H9 (cell line): ENCODE results near the gene PIGM. TPM values are rescaled to one million over a fixed set of nuclear protein-coding genes. Genes with fewer than 3 reads are reported as not detected.

Experiments used
- DNase-seq: peaks from one replicate; pipeline ENCODE4 v3.0.0-alpha.2; 2017
- H2AFZ ChIP-seq: one replicate; pipeline ENCODE4 v1.6.1; 2013; ENCODE audit warnings: mild to moderate bottlenecking, low read length, control low read depth, moderate library complexity
- H2AK5ac ChIP-seq: 2 replicates; pipeline ENCODE4 v1.6.1; 2013; ENCODE audit warnings: low read length, control low read depth, mixed read lengths; ENCODE audit not compliant: insufficient read length
- H2BK120ac ChIP-seq: one replicate; pipeline ENCODE4 v1.6.1; 2013; ENCODE audit warnings: low read depth, mild to moderate bottlenecking, low read length, control low read depth, inconsistent platforms; ENCODE audit not compliant: poor library complexity, severe bottlenecking
- H2BK12ac ChIP-seq: 2 replicates; pipeline ENCODE4 v1.6.1; 2013; ENCODE audit warnings: low read length, control low read depth, mixed read lengths, low read depth; ENCODE audit not compliant: insufficient read length
- H2BK15ac ChIP-seq: 2 replicates; pipeline ENCODE4 v1.6.1; 2013; ENCODE audit warnings: low read depth, low read length, control low read depth
- H2BK20ac ChIP-seq: one replicate; pipeline ENCODE4 v1.6.1; 2013; ENCODE audit warnings: low read depth, mild to moderate bottlenecking, low read length, control low read depth, inconsistent platforms; ENCODE audit not compliant: poor library complexity, severe bottlenecking
- H2BK5ac ChIP-seq: 2 replicates; pipeline ENCODE4 v1.6.1; 2013; ENCODE audit warnings: low read length, control low read depth, mixed read lengths; ENCODE audit not compliant: insufficient read length
- H3K14ac ChIP-seq: 2 replicates; pipeline ENCODE4 v1.6.1; 2013; ENCODE audit warnings: low read length, control low read depth; ENCODE audit not compliant: insufficient read depth
- H3K18ac ChIP-seq: 2 replicates; pipeline ENCODE4 v1.6.1; 2013; ENCODE audit warnings: low read depth, mild to moderate bottlenecking, mixed read lengths, low read length, control low read depth; ENCODE audit not compliant: insufficient read length
- H3K23ac ChIP-seq: 2 replicates; pipeline ENCODE4 v1.6.1; 2013; ENCODE audit warnings: low read length, control low read depth, mixed read lengths, low read depth; ENCODE audit not compliant: insufficient read length
- H3K23me2 ChIP-seq: 2 replicates; pipeline ENCODE4 v1.6.1; 2013; ENCODE audit warnings: low read depth, mild to moderate bottlenecking, mixed read lengths, low read length, control low read depth; ENCODE audit not compliant: insufficient read length, poor library complexity, severe bottlenecking
- H3K27ac ChIP-seq: 2 replicates; pipeline ENCODE4 v1.5.1; 2013; ENCODE audit warnings: low read length, control low read depth, mixed read lengths, low read depth; ENCODE audit not compliant: insufficient read length
- H3K27me3 ChIP-seq: 2 replicates; pipeline ENCODE4 v1.6.1; 2013; ENCODE audit warnings: low read length, control low read depth, inconsistent platforms; ENCODE audit not compliant: insufficient read depth
- H3K4ac ChIP-seq: 2 replicates; pipeline ENCODE4 v1.6.1; 2013; ENCODE audit warnings: low read depth, mild to moderate bottlenecking, control low read depth, inconsistent platforms, low read length, moderate library complexity
- H3K4me1 ChIP-seq: 2 replicates; pipeline ENCODE4 v1.6.1; 2013; ENCODE audit warnings: low read length, control low read depth, inconsistent platforms; ENCODE audit not compliant: insufficient read depth
- H3K4me2 ChIP-seq: 2 replicates; pipeline ENCODE4 v1.6.1; 2013; ENCODE audit warnings: low read length, control low read depth, mixed read lengths; ENCODE audit not compliant: insufficient read length, insufficient read depth
- H3K56ac ChIP-seq: 2 replicates; pipeline ENCODE4 v1.6.1; 2013; ENCODE audit warnings: low read depth, mild to moderate bottlenecking, mixed read lengths, low read length, control low read depth; ENCODE audit not compliant: insufficient read length
- H3K79me1 ChIP-seq: 2 replicates; pipeline ENCODE4 v1.6.1; 2013; ENCODE audit warnings: low read depth, mild to moderate bottlenecking, moderate library complexity, low read length, control low read depth, inconsistent platforms; ENCODE audit not compliant: insufficient read depth, poor library complexity, severe bottlenecking
- H3K79me2 ChIP-seq: 2 replicates; pipeline ENCODE4 v1.6.1; 2013; ENCODE audit warnings: low read length, control low read depth, inconsistent platforms; ENCODE audit not compliant: insufficient read depth
- H3K9ac ChIP-seq: 2 replicates; pipeline ENCODE4 v1.6.1; 2013; ENCODE audit warnings: low read length, control low read depth, mixed read lengths; ENCODE audit not compliant: insufficient read length; ENCODE audit errors: extremely low read depth
- H3K9me3 ChIP-seq: one replicate; pipeline ENCODE4 v1.6.1; 2013; ENCODE audit warnings: low read depth, low read length, inconsistent platforms; ENCODE audit not compliant: control insufficient read depth
- H3T11ph ChIP-seq: one replicate; pipeline ENCODE4 v1.6.1; 2013; ENCODE audit warnings: mild to moderate bottlenecking, low read length, control low read depth, inconsistent platforms
- H4K20me1 ChIP-seq: one replicate; pipeline ENCODE4 v1.6.1; 2013; ENCODE audit not compliant: control insufficient read depth, insufficient read length, insufficient read depth
- H4K5ac ChIP-seq: 2 replicates; pipeline ENCODE4 v1.6.1; 2013; ENCODE audit warnings: low read depth, mild to moderate bottlenecking, mixed read lengths, low read length, control low read depth; ENCODE audit not compliant: insufficient read length
- H4K8ac ChIP-seq: replicated peaks from 2 replicates; pipeline ENCODE4 v1.6.1; 2013; ENCODE audit warnings: low read length, control low read depth, mixed read lengths, low read depth; ENCODE audit not compliant: insufficient read length
- H4K91ac ChIP-seq: 2 replicates; pipeline ENCODE4 v1.6.1; 2013; ENCODE audit warnings: low read depth, mild to moderate bottlenecking, moderate library complexity, mixed read lengths, low read length, control low read depth; ENCODE audit not compliant: insufficient read length
- H3K27ac Mint-ChIP-seq, 3 experiments: 2 replicates in 2 of 3; 3 replicates in 1 of 3; pipeline ENCODE4 v1.8.0; 2020 to 2021; ENCODE audit warnings: mixed read lengths in 3 of 3, mild to moderate bottlenecking in 1 of 3, moderate library complexity in 1 of 3
- H3K27me3 Mint-ChIP-seq: 2 replicates; pipeline ENCODE4 v1.8.0; 2021; ENCODE audit warnings: low read depth, mild to moderate bottlenecking, moderate library complexity, mixed read lengths
- H3K36me3 Mint-ChIP-seq, 3 experiments: 2 replicates in 2 of 3; 3 replicates in 1 of 3; pipeline ENCODE4 v1.8.0; 2020 to 2021; ENCODE audit warnings: low read depth in 3 of 3, mixed read lengths in 3 of 3; ENCODE audit not compliant: insufficient read depth in 1 of 3
- H3K4me1 Mint-ChIP-seq, 2 experiments: 2 replicates each; pipeline ENCODE4 v1.8.0; 2020; ENCODE audit warnings: mixed read lengths in 2 of 2
- H3K4me3 Mint-ChIP-seq, 2 experiments: 2 replicates in 1 of 2; 3 replicates in 1 of 2; pipeline ENCODE4 v1.8.0; 2020 to 2021; ENCODE audit warnings: mild to moderate bottlenecking in 2 of 2, mixed read lengths in 2 of 2, moderate library complexity in 1 of 2
- H3K9me3 Mint-ChIP-seq, 2 experiments: 2 replicates in 1 of 2; 3 replicates in 1 of 2; pipeline ENCODE4 v1.8.0; 2020; ENCODE audit warnings: mild to moderate bottlenecking in 2 of 2, mixed read lengths in 2 of 2, moderate library complexity in 1 of 2
- CTCF ChIP-seq: fragments of 200-600 bp; sonication (generic); conservative IDR thresholded peaks from 3 replicates; pipeline ENCODE4 v1.8.0; 2021; ENCODE audit warnings: antibody characterized with exemption, mild to moderate bottlenecking
- WGBS: extraction: QIAGEN DNeasy Blood & Tissue Kit; methylation state at CpG from one replicate; pipeline ENCODE4 v1.1.7; 2013; ENCODE audit warnings: missing lambda C conversion rate, low lambda C conversion rate, mixed read lengths; ENCODE audit not compliant: insufficient read length; ENCODE audit errors: extremely low coverage; 5-methylcytosine and 5-hydroxymethylcytosine counted together
- total RNA-seq: library from RNA; stranded (reverse); gene quantifications from 2 replicates; pipeline ENCODE4 v1.2.1, GENCODE V29; 2021

PIGM gene
- total RNA-seq, 1 experiment from 2014 or later, result 5.9 TPM

- Histone ChIP-seq H3K9me3 (no peaks in the 10 kb centered on the region), H3K18ac (no peak overlapping the region), H3K14ac (no peak overlapping the region), H3K4me2 (no peak overlapping the region), H3K4me1 (no peaks in the 10 kb centered on the region), H3K23me2 (no peaks in the 10 kb centered on the region), H3K4ac (no peak overlapping the region), H2BK15ac (no peak overlapping the region), H4K8ac (no peak overlapping the region), H3T11ph (no peak overlapping the region), H2BK120ac (no peak overlapping the region), H3K56ac (no peak overlapping the region), H3K27ac (no peak overlapping the region), H2AK5ac (no peak overlapping the region), H2BK12ac (no peak overlapping the region), H2AFZ (no peak overlapping the region), H3K9ac (no peak overlapping the region), H2BK20ac (no peak overlapping the region), H3K79me1 (no peaks in the 10 kb centered on the region), H3K79me2 (no peaks in the 10 kb centered on the region), H3K27me3 (no peaks in the 10 kb centered on the region), H4K20me1 (no peaks in the 10 kb centered on the region), H4K91ac (no peak overlapping the region), H4K5ac (no peak overlapping the region), H2BK5ac (no peak overlapping the region), H3K23ac (no peak overlapping the region)
- no peaks in the 10 kb centered on the region for H3K9me3 Mint-ChIP-seq
- H3K4me3 Mint-ChIP-seq, result no peak overlapping the region
- peaks cover 0 to 3% of the 10 kb centered on the region in 2 experiments; a peak in 2 of 4 replicates for H3K4me1 Mint-ChIP-seq
- TF ChIP-seq CTCF, result no peak
- no CpG with 5 or more reads among the region's 6 CpGs for WGBS
- no peak for DNase-seq
- no peak overlapping the region for H3K27ac Mint-ChIP-seq
- no peaks in the 10 kb centered on the region for H3K36me3 Mint-ChIP-seq
- peaks cover 29% of the 10 kb centered on the region for H3K27me3 Mint-ChIP-seq
Observed at GRCh38 chr1:159980076-159980475, 51.7 kb downstream of the PIGM start.
